ENCODE results near the gene ADARB2.

Gene ADARB2

DNA sequence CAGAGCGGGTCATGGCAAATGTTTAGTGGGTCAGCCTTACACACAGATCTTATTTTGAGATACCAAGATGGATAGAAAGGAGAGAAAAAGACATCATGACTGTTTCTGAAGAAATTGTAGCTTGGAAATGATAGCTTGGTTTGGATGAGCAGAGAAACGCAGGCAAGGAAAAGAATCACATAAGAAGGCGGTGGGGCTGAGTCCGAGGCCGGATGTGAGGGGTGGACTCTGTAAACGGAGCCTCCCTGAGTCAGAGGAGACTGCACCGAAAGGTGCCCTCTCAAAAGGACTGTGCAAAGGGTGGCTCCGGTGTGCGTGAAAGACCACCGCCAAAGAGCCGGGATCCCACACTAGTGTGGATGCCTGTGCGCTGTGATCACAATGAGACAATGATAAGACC is 53.7 kb downstream of the ADARB2 start:
- no peak for DNase-seq

DNA sequence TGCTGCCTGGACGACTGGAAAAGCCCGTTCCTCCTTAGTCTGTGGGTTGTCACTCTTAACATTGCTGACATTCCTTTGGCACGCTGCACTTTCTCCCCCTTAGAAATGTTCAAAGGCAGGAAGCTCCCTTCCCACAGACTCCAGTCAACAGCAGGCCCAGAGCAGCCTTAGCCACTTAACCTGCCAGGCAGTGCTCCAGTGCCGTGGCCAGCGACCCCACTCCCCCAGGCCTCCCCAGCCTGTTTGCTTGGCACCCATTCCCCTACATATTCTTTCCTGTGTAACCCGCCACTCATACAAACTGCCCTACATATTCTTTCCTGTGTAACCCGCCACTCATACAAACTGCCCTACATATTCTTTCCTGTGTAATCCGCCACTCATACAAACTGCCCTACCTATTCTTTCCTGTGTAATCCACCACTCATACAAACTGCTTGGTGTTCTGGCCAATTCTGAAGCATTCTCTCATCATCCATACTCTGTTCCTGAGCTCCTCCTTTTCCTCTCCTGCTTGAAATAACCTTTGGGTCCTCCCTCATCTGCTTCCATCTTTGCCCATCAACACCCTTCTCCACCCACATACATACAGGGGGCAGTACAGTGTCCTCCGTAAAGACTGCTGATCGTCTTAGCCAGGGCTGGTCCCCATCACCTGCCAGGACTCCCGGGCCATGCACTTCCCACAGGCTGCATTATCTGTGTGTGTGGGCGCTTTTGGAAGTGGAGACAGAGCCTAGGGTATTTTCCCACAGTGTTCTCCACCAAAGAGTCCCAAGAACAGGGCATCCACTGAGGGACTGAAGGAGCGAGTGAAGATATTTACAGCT is 57.3 kb downstream of the ADARB2 start:
- no peak for DNase-seq

DNA sequence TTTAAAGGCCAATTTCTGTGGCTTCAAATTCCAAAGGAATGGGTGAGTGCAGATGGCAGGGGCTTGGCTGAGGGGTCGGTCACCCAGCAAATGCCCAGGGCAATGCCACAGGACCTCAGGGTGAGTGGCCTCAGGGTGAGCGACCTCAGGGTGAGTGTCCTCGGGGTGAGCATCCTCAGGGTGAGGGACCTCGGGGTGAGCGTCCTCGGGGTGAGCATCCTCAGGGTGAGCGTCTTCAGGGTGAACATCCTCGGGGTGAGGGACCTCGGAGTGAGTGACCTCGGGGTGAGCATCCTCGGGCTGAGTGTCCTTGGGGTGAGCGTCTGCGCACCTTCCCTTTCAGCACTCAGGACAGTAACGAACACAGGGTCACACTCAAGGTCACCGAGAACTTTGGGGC is 59.2 kb downstream of the ADARB2 start:
- DNase-seq = no peak

DNA sequence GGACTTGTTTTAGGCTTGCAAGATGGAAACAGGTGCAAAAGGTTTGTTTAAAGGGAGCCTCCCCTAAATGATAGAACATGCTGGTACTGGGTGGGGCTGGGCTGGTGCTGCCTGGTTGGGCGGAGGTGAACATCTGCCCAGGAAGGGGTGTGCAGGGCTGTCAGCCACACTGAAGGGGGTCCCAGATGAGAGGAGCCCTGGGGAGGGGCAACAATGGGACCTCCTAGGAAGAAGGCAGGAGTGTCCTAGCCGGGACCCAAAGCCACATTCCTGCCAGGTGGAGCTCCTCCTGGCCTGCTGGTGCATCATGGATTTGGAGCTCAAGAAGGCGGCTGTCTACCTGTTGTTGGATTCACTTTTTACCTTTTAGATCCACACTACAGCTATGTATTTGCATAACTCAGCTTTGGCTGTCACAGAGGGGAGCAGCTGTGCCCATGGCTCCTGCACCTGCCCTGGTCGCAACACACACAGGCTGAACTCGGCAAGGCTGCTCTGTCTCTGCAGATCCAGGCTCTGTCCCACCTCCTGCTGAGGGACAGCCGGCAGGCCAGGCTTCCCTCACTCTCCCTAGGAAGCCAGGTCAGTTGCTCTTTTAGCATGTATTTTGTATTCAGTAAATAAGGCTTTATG is 59.9 kb downstream of the ADARB2 start:
- no peak for DNase-seq

DNA sequence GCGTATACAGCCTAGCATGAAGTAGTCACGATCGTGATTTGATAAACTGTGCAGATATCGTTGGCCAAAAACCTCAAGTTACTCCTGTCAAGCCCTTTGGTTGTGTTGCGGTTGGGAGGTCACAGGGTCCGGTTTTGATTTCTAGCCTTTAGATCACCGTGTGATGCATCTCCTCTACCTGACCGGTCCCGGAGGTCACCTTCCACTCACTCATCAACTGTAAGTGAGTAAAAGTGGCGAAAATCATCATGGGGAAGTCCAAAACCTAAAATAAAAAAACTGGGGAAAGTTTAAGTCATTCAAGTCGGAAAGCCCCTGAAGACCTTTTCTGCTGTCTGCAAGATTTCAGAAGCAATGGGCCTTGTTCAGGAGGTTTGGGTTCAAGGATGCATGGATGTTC is 62.8 kb downstream of the ADARB2 start:
- no peak for DNase-seq

DNA sequence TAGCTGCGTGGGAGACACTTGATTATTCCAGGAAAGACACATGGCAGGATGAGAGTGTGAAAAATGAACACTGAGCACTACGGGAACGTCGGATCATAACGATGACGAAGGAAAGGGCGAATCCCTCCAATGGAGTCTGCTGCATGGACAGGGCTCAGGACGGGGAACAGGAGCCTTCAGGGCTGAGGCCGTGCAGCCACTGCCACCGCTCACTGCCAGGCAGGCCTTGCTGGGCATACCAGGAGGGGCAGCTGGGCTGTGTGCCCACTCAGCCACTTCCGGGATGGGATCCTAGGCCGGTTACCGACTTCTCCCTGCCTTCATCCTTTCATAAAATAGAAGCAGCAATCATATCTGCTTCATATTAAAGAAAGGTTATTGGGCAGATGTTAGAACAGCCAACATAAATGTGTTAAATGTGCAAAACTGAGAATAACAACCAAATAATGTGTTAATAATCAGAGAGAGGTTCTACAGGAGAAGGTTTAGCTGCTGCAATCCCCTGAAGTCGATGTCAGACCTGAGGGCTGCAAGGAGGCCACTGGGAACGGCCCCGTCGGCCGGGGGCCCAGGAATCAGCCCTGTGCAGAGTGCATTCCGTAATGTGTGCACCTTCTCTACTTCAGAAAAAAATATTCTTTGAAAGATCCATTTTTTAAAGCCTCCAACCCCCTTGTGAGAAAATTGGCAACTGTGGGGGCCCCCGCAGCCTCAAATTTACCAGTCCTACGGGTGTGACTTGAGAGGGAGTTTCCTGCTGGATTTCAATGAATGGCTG is 63.6 kb downstream of the ADARB2 start:
- no peak for DNase-seq

DNA sequence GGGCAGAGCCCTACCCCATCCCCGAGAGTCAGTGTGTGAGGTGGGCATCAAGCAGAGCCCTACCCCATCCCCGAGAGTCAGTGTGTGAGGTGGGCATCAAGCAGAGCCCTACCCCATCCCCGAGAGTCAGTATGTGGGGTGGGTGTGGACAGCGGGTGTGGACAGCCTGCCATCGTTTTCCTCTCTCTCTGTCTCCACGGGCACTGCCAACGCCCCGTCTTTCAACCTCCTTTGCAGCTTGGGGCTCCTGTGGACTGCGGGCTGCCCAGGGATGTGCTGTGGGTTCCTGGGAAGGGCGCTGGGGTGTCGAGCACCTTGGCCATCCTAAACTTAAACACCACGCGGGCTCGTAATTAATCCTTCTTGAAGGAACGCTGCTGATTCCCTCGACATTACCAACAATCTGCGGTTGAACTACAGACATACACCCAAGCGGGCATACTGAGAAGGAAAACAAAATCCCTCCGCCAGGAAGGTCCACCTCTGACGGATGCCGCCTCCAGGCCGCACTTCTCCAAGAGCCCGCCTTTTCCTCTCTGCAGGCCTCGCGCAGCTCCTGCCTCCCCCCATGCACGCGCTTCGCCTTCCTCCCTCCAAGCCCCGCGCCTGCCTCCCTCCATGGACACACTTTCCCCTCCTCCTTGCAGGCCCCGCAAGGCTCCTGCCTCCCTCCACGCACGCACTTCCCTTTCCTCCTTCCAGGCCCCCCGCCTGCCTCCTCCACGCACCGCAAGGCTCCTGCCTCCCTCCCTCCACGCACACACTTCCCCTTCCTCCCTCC is 65.1 kb downstream of the ADARB2 start:
- no peak for DNase-seq

DNA sequence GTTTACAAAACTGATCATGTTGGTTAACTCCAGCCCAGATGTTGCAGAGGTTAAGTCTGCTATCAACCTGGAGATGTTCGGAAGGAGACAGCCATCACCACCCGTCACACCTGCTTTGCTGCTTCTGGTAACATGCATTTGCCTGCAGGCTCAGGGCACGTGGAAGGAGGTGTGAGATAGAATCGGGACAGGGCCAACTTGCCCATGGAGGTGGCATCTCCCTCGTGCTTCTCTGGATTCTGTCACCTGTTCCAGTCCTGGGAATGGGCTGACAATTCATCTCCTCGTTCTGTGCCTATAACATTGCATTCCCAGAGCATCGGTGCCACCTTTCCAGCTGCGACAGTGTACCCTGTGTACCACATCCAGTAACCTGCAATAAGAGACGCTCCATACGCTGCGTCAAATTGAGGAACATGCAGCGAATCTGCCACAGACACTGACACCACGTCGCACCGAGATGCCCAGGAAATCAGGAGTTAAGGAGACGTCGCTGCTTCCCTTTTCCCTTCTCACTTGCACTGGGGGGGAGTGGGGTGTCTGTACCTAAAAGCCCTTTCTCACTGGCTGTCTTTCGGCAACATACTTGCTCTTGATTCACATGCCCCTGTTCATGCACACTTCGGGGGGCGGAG is 65.8 kb downstream of the ADARB2 start:
- no peak for DNase-seq

DNA sequence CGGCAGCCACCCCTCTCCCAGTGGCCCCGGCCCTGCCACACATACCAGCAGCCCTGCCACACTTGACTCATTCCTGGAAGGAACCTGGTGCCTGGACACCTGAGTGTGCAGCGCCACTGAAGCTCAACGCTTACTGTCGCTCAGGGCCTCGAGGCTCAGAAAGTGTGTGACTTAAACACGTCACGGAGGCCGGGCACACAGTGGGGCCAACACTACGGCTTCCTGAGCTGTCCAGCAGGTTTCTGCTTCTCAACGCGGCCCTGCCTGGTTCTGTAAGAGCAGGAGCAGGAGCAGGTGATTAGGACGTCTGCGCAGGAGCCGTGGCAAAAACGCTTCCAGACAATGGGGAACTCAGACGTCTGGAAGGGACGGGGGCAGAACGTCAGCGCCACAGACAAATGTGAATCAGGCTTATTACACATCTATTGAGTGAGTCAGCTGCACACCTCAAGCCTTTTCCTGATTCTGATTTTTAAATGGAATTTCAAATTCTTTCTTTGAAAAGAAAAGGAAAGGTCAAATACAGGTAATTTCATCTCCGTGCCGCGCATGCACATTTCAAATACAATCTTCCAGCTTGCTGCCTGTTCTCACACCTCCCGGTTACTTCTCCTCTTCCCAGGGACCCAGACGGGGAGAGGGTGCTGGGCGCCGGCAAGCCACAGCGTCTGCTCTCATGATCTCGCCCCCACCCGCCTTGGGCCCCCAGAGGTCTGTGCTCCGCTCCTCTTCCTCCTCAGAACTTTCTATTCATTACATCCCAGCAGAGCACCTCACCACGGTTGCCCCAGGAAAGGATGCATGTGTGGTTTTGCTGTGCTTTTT is 66.6 kb downstream of the ADARB2 start:
- no peak for DNase-seq

DNA sequence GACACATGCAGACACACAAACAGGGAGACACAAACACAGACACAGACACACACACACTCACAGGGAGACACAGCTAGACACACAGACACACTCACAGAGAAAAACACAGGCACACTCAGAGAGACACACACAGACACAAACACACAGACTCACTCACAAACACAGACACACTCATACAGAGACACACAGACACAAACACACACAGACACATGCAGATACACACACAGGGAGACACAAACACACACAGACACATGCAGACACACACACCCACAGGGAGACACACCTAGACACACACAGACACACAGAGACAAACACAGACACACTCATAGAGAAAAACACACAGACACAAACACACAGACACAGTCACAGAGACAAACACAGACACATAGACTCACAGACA is 67.9 kb downstream of the ADARB2 start:
- DNase-seq = no peak

DNA sequence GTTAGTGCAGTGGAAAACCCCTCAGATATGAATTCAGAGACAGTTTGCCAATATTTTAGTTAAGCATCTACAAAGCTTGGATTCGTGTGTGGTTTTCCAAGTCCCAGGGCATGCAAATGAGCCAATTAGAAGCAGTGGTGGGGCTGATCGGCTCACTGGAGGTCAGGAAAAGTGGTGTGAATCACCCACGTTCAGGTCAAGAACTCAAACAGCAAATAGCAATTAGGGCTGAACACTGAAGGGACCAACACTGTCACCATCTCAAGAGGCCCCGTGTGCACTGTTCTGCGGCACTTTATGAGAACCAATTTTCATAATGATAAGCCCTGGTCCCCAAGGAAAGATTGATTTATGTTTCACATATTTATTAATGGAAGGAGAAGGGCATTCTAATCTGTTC is 68.9 kb downstream of the ADARB2 start:
- no peak for DNase-seq

DNA sequence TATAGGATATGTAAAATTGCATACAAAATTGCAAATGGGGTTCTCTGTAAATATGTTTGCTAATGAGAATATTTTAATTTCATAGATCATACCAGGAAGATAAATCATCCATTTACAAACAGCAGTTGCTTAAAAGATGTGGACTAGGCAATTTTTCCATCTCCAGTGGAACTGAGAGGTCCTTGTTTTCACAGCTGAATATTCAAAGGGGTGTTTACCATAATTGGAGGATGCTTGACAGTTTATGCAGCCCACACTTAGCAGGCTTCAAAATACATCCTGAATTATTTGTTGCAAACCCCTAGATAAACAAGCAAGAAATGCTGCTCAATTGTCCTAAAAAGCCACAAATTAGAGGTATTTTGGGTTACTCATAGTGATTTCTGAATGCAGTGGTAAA is 69.9 kb downstream of the ADARB2 start:
- no peak for DNase-seq

DNA sequence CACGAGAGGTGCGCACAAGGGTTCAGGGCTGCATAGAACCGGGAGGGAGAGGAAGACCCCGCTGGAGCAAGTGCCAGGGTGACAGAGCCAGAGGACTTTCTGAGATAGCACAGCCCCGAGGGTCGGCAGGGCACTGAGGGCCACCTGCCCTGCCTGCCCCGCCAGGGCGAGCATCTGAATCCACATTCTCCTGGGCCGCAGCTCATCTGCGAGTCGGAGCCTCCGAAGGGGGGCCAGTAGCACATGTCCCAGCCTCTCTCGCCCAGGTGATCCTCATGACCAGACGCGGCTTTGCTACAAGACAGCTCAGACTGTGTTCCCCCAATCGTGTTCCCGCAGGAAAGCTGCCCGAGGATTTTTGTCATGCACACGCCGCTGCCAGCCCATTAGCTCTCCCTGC is 71.2 kb downstream of the ADARB2 start:
- DNase-seq = no peak

DNA sequence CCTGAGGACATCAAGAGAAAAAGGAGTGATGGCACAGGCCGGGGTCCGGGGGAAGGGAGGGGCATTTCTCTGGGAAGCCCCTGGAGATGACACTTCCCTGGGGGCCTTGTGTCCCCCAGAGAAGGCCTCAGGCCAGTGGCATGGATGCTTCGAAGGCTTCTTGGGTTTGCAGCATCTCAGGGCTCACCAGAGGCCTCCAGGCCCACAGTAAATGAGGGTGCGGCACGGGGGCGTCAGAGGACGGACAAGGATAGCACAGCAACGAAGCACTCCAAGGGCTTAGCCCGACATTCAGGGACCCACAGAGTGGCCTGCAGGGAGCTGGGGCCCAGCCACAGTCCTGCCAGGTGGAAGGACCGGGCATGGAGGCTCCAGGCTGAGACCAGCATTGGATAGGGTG is 71.6 kb downstream of the ADARB2 start:
- no peak for DNase-seq

DNA sequence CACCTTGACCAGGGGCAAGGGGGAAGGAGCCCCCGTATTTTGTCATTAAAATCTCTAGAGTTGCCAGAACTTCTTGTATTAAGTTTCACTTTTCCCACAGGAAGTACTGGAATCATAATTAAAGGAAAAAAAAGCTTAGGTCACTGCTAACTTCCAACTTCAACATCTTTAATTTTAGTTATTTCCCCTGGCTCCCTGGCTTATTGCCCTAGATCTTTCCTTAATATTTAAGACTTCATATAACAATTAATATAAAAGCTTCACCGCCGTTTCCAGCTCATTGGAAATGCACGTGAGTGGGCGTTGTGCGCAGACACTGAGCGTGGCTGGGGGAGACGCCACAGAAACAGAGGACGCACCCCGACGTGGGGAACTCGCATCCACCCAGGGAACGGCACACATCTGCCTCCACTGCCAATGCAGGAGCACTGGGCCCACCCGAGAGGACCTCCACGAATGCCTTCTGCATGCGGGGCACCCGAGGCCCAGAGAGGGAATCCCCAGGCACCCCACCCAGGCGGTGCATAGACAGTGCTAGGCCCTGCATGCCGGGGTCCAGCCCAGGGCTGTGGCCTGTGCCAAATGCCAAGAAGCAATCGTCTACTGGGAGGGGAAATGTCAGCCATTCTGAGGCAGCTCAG is 72.2 kb downstream of the ADARB2 start:
- DNase-seq = no peak

DNA sequence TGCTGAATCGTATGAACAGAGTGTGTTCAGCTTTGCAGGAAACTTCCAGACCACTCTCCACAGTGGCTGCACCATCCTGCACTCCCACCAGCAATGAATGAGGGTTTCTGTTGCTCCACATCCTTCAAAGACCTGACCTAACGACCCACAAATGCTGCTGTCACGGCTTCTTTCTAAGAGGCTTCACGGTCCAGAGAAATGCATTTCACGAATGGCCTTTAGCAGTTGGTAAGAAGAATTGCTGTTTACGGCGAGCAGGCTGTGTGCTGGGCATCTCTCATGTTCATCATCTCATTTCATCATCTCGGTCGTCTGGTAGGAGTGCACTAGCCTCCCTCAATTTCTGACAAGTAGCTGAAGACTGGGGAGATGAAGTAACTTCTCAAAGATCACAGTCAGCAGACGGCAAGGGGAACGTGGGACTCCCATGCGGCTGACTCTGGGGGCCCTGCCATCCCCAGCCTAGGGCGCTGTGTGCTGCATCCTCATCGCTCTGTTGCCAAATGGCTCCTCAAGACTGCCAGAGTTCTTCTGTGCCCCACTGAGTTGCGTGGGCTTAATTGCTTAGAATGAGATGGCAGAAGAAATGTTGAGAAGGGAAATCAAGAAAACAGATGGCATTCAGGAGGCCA is 72.9 kb downstream of the ADARB2 start:
- DNase-seq = no peak

DNA sequence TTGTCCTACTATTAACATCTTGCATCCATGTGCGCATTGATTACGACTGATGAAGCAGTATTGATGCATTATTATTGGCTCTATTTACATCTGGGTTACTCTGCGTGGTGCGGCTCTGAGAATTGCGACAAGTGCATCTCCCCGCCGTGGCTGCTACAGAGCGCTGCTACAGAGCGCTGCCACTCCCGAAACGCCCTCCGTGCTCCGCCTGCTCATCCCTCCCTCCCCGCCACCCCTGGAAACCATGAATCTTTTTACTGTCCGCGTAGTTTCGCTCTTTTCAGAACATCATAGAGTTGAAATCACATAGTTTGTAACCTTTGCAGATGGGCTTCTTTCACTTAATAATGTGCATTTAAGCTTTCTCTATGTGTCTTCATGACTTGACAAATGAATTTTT is 74.1 kb downstream of the ADARB2 start:
- DNase-seq = no peak

DNA sequence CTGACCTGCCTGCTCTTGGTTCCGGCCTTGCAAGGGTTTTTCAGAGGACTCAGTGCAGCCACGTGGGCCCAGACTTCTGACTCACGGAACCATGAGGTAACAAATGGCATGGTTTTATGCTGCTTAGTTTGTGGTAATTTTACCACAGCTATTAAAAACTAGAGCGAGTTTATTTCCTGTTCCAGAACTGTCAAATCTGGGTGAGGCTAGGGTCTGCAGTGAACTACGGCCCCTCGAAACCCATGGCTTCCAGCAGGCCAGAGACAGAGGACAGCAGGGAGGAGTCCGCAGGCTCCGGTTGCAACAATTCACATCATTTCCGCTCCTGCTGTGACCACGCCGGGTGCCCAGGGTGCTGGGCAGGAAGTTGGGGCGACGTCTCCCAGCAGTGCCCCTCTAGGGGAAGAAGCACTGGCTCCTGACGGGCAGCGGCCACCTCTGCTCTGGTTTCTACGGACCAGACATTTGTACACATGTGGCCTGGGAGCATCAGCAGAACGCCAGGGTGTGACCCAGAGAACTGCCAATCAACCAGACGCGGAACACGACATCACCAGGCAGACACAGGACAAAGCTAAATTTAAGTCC is 74.8 kb downstream of the ADARB2 start:
- DNase-seq = no peak

DNA sequence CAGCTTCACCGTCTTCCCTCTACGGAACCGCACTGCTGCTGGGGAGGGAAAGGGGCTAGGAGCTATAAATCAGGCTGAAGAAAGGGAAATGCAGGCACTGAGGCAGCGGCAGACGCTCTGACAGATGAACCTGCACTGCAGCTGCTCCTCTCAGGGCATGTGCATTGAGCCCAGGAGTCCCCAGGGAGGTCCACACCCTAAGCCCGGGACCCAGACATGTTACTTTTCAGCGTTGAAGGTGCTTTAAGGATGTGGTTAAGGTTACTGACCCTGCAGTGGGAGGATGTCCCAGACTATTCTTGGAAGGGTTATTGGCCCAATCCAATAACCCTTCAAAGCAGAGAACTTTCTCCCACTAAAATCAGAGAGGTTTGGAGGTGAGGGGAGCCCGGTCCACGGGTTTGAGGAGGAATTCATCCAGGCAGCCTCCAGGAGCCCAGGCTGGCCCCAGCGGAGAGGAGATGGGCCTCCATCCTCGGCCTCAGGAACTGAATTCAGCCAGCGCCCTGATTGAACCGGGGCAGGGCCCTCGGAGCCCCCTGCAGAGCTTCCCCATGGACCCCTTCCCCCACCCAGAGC is 75.4 kb downstream of the ADARB2 start:
- DNase-seq = no peak

DNA sequence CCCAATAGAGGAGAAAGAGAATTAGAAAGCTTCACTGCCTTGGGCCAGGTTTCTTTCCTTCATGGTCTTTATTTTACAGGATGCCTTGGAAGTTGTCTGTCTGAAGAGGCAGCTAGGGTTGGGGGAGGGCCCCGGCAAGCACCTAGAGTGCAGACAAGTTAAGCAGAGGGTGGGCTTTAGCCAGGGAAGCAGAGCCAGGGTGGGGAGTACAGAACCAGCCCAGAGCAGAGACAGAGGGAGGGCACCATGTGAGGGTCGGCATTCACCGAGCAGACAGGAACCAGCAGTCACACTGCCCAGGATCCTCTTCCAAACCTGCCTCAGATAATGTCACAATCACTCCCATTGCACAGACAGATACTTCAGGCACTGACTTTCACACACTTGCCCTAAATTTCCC is 75.9 kb downstream of the ADARB2 start:
- DNase-seq = no peak

All from activated CD4-positive, CD25-positive, alpha-beta regulatory T cell treated with anti-CD3 and anti-CD28 coated beads, Interleukin-2, amount 50 U/mL, for 72 hours (primary cell).